Endothelial cell of hepatic sinusoid (primary cell): ENCODE data around the gene QRICH2.
"Not testable (repeated sequence)": the region's sequence is repeated elsewhere in the genome, so short reads cannot be mapped to it uniquely, and the experiment has no call there.

Experiments used
- in situ Hi-C: cut with HindIII; loops from 2 replicates; pipeline ENCODE4 v1.10.0; 2017; ENCODE audit warnings: low sequenced_read_pairs

QRICH2 gene

DNA sequence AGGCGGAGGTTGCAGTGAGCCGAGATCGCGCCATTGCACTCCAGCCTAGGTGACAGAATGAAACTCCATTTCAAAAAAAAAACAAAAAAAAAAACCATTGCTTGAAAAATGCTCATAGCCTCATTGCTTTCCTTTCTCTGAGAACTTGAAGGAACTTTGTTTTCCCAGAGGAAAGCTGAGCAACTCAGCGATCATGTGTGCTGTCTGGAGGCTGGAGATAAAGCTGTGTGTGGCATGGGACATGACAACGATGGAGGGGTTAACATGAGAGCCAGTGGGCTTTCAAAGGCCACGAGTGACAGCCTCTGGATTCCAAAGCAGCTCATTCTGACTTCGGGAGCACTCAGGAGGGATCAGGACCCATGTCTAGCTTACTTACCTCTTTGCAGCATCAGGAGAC, 21.6 kb upstream of the QRICH2 start:
- in situ Hi-C loops, result loop anchor here (5.0 kb wide), 1 partner anchor 113 kb away; no protein-coding TSS in a partner anchor

DNA sequence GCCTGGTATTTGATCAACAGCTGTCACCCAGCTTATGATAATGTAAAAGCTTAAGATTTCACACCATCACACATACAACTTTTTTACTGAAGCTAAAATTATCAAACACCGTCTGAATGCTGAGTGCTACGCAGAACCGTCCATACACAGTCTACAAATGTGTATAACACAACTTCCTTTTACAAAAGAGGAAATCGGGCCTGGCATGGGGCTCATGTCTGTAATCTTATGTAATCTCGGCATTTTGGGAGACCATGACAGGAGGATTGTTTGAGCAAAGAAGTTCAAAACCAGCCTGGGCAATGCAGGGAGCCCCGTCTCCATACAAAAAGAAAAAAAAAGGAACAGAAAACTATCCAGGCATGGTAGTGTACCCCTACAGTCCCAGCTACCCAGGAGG, 19.6 kb upstream of the QRICH2 start:
- in situ Hi-C loops, result no loop called here

DNA sequence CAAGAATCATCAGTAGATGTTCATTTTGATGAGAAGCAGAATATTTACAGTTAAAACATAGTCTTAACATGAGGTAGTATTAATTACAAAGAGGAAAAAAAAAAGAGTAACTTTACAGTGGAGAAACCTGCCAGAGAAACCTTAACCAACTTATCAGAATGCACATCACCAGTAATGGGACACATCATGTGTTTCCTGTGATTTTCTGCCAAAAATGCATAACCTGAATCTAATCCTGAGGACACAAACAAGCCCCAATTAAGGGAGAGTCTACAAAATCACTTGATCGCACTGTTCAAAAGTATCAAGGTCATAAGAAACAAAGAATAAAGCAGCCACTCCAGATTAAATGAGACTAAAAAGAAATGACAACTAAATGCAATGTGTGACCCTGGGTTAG, 18.2 kb upstream of the QRICH2 start:
- in situ Hi-C loops, result no loop called here

DNA sequence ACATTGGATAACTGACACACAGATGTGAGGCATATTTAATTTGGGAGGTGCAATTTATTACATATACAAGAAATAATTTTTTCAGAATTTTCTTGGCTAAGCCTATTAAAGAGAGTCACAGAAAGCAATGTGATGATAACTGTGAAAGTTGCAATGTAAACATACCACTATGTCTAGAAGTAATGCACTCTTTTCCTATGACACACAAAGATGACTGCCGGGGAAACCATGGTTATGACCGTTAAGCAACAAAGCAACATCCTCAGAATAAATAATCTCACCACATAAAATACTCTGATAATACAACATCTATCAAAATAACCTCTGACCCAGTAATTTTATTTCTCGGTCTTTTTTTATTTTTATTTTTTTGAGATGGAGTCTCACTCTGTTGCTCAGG, 10.5 kb upstream of the QRICH2 start:
- in situ Hi-C loops, result no loop called here

DNA sequence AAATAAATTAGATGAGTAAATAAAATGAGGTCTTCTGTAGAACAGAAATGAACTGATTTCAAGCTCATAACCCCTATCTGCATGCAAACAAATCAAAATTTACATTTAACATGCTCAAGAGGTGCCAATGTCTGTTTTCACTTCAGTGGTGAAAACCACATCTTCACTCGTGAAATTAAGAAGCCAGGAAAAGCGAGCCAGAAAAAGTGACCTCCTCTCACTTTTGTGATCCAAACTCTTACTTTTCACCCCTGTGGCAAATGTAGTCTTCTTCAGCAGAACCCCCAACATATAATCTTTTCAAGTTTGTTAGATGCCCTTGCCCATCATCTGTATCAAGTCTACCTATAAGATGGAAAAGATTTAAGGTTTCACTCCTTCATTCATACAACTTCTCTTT, 9.5 kb upstream of the QRICH2 start:
- in situ Hi-C loops, result no loop called here

DNA sequence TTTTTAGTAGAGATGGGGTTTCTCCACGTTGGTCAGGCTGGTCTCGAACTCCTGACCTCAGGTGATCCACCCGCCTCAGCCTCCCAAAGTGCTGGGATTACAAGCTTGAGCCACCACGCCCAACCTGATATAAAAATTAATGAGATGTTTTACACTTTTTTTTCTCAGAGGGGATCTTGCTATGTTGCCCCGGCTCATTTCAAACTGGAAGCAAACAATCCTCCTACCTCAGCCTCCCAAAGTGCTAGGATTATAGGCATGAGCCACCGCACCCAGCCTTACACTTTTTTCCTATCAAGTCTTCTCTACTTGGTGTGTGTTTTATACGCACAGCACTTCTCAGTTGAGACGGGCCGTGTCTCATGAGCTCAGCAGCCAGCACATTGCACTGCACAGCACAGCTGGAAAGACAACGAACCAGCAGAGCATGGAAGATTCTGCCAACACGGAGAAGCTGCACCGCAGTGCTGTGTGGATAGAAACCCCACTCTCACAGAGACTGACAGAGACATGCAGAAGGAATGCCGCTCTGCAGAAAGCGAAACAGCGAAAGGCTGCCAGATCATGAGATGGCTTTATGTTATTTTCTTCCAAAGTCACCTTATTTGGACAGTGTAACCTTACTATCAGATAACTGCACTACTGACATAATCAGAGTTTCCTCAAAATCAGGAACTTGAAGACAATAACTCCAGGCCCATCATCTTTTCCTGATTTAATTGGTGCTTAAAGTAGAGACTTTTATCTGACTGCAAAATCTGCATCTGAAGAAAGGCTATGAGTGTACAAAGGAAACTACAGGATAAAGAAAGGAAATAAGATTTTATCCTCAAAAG, 6.5 kb upstream of the QRICH2 start:
- in situ Hi-C loops, result loop anchor here (5.0 kb wide), 1 partner anchor 38 kb away; the partner anchor contains the start of gene PRPSAP1

DNA sequence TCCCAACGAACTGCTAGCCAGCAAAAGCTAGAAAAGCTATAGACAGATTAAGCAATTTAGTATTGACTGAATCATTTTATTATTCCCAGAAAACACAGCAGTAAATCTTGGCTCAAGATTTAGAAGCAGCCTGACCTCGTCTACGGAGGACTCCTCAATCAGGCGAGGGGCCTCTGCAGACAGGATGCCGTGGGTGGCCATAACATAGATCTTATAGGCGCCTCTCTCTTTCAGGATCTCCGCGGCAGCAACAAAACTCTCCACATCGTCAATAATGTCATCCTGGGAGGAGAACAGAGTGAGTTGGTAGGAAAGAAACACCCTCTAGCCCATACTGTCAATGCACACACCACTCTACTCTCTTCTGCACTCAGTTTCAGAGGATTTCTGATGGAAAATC, 4.7 kb upstream of the QRICH2 start:
- in situ Hi-C loops, result loop anchor here (5.0 kb wide), 1 partner anchor 40 kb away; the partner anchor contains the start of gene PRPSAP1

DNA sequence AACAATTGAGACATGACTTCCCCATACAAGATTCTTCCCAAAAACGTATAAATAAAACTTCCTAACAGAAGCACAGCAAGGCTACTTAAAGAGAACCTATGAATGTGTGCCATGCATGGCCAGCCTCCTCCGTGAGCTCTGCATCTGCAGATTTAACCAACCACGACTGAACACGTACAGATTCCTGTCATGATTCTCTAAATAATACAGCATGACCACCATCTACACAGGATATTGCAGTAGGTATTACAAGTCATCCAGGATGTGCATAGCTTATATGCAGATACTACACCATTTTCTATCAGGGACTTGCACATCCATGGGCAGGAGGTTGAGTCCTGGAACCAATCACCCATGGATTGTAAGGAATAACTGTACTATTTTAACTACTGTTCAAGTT, 1.4 kb upstream of the QRICH2 start:
- in situ Hi-C loops, result no loop called here

DNA sequence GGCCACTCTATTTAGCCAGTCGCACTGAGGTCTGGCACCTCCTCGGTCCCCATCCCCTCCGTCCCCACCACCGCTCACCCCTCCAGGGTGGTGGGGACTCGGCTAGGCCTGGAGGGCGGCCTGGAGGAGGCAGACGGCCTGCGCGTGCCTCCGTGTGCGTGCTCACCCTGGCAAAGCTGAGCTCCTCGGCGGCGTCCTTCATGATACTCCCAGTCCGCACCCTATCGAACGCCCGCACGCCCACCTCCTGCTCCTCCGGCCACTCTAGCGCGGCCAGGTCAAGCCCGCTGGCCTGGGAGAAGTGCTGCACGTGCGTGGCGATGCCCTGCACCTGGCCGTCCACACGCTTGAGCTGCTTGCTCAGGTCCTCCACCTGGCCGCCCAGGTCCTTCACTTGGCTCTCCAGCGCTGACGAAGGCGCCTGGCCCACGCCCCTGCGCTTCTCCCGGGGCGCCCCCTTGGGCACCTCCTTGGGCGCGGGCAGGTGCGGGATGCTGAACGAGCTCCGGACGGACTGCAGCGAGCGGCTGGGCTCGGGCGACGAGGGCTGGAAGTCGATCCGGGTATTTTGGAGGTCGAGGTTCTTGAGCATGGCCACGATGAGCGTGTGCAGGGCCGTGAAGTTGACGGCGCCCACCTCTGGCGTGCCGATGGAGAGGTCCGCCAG, 644 bp downstream of the QRICH2 start:
- in situ Hi-C loops, result no loop called here

DNA sequence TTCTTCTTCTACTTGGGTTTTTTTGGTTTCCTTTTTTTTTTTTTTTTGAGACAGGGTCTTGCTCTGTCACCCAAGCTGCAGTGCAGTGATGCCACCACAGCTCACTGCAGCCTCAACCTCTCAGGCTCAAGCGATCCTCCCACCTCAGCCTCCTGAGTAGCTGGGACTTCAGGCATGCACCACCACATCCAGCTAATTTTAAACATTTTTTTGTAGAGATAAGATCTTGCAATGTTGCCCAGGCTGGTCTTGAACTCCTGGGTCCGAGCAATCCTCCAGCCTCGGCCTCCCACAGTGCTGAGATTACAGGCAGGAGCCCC, 3.0 kb downstream of the QRICH2 start:
- in situ Hi-C loops, result not testable (repeated sequence)

DNA sequence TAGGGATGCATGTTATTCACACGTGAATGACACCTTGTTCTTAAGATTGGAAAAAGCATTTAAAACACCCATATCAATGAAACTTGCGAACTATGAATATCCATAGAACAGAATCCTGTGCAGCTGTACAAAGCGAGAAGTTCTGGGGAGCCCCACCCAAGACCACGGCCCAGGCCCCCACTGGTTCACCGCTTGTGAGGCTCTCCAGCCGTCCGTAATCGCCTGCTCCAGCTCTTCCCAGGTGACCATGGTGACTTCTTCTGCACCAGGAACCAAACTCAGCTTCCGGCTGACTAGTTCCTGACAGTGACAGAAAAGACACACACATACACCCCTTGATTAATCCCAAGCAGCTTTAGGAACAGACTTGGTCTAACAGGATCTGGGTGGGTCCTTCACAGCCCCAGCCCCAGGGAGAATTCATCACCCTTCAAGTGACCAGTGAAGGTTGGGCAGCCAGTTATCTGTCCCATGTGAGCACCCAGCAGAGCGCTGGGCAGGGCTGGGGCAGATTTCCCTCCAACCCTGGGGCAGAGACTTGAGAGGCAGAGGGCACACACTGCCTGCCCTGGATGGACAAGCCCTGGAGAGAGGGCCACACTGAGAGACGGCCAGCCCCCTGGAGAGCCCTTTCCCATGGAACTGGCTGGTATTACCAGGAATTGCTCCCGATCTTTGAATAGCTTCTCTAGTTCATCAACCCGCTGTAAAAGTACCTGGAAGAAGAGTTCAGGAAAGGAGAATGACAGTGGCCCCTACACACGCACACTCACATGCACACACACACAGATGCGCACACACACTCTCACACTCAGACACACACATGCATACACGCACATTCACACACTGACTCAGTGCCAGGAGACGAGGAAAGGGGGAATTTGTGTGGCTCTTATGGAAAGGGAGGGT, 3.6 kb downstream of the QRICH2 start:
- in situ Hi-C loops, result no loop called here

DNA sequence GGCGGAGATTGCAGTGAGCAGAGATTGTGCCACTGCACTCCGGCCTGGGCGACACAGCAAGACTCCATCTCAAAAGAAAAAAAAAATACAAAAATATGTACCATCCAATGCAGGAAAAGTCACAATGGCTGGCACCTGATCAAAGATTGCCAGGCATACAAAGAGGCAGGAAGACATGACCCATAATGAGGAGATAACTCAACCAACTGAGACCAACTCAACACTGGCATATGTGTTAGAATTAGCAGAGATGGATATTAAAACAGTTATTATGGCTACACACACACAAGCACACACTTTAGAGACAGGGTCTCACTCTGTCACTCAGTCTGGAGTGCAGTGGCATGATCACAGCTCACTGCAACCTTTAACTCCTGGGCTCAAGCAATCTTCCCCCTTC, 10.6 kb downstream of the QRICH2 start:
- in situ Hi-C loops, result no loop called here

DNA sequence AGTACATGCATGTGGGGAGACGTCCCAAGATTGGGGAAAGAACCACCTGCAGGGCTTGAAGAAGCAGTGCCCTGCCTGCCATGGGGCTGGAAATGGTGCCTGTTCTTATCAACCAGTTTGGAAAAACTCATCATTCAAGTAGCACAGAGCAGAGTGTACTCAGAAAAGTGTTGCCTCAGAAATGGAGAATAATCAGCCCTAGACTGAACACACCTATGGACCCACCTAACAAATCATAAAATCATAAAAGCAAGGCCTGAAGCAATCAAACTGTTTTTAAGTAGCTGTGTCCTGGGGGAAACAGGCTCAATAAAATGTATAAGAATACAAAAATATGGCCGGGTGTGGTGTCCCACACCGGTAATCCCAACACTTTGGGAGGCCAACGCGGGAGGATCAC, 11.2 kb downstream of the QRICH2 start:
- in situ Hi-C loops, result no loop called here

DNA sequence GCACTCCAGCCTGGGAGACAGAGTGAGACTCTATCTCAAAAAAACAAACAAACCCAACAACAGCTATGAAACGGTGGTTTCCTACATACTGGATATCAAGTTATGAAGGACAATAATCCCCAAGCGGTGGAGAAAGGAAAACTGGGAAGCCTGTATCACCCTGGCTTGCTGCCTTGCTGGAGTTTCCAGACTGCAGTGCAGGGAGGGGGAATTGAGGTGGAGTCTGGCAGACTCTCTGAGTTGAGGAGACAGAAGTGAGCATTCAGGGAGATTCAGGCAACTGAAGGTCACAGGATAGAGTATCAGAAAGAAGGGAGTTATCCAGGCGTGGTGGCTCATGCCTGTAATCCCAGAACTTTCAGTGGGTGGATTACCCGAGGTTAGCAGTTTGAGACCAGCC, 11.9 kb downstream of the QRICH2 start:
- in situ Hi-C loops, result no loop called here

DNA sequence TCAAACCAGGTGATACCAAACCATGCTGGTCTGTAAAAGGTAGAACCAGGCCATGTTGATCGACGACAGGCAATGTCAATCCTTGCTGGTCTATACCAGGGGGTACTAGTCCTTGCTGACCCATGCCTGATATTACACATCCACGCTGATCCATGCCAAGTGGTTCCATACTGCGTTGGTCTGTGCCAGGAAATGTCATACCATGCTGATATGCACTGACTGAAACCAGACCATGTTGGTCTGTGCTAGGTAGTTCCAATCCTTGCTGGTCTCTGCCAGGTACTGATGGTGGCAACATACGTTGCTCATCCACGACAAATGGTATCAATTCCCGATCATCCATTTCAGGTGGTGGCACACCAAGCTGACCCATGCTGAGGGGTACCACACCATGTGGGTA, 15.0 kb downstream of the QRICH2 start:
- in situ Hi-C loops, result no loop called here

DNA sequence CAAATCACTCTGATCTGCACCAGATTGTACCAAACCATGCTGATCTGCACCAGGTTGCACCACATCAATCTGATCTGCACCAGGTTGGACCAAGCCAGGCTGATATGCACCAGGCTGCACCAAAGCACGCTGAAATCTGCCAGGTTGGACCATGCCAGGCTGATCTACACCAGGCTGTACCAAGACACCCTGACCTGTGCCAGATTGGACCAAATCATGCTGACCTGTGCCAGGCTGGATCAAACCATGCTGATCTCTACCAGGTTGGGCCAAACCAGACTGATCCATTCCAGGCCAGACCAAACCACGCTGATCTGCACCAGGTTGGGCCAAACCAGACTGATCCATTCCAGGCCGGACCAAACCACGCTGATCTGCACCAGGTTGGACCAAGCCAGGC, 15.5 kb downstream of the QRICH2 start:
- in situ Hi-C loops, result no loop called here

DNA sequence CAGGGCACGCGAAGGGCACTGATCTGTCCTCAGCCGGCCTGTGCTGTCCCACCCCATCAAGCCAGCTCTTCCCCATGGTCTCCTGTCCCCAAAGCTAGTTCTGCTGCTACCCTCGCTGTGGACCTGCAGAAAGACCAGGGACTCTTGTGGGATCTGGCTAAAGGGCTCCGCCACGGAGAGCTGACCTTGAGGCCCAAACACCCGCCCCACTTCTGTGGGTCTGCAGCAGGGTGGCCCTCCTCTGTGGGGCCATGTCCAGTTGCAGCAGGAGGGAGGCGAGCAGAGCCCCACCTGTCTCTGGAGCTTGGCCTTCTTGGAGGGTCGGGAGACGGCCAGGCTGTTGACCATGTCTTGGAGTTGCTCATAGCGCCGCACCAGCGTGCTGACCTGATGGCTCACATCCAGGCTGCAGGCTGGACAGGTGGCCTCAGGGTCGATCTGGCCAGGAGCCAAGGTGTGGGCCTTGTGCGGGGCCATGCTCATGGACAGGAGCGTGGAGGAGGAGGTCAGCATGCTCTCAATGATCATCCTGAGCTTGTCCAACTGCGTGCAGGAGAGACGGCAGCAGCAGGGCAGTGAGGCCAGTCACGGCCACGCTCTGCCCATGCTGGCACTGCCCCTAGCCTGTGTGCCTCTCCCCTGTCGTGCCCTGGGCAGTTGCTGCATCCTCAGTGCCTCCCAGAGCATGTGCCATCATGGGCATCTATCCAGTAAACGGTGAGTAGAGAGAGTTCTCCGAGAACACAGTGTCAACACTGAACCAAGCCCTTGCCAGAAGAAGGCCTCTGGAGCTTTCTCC, 26.3 kb downstream of the QRICH2 start:
- in situ Hi-C loops, result no loop called here

DNA sequence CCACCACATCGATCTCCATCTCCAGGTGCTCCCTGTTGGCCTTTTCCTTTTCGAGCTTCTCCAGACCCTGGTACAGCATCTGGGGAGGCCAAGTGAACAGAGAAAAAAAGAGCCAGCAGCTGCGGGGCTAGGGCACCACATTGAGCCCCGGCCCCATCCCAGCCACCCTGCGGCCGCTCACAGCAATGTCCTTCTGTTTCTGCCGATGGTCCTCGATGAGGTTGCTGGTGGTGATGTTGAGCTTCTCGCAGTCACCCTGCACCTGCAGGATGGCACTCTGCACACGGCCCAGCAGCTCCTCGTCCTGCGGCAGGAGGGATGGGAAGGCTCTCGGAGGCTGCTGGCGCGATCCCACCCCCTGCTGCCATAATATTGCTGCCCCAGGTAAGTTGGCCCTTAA, 27.4 kb downstream of the QRICH2 start:
- in situ Hi-C loops, result no loop called here

DNA sequence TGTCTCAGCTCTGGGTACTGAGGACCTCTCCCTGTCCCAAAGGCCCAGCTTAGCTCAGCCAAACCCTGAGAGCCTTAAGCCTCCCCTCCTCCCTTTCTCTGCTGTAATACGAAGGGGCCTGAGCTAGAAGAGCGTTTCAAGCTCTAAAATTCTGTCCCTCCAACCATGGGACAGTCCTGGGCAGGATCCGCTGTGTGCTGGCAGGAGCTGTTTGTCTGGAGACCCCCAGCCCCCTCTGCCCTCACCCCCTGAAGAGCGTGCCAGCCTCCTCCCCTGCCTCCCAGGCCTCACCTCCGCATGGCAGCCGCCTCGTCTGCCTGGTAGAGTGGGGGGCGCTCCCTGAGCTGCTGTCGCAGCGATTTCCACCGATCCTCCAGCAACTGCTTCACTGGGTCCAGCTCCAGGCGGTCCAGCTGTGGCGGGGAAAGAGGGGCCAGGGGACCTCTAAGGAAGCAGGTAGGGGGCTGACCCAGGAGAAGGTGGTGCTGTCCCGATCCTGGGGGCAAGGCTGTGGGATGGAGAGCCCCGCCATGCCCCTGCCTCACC, 28.3 kb downstream of the QRICH2 start:
- in situ Hi-C loops, result no loop called here

DNA sequence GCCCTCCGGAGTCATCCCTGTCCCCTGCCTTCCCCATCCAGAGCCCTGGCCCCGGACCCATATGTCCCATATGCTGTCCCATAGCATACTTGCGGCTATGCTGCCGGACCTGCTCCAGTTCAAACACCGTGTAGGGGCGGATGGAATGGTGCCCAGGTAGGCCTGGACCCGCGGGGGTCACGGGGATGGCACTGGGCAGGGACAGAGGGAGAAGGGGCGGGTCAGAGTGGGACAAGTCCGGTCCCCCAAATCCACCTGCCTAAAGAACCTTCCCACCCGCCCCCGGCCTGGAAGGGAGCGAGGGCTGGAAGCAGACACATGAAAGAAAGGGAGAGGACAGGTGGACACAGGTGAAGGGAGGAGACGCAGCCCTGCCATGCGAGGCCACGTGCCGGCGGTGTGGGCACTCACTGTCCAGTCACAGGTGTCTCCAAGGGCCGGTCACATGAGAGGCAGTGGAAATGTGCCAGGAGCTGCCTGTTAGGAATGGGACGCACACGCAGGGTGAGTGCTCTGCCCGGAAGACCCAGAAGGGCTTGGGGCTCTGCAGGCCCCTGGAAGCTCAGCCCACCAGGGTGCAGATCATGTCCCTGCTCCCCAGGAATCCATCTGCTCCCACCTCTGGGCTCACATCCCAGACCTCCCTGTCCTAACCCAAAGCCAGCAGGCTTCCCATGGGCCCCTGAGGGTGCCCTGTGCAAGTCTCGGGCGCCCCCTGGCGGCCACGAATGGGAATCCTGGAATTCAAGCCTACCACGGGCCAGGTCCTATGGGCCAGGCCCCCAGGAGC, 28.9 kb downstream of the QRICH2 start:
- in situ Hi-C loops, result no loop called here
